Measurements from ENCODE around the gene CHPT1. TPM values are rescaled to one million over a fixed set of nuclear protein-coding genes. Genes with fewer than 3 reads are reported as not detected.
A peak's percentile ranks its signal among the peaks of the same experiment; 100 is the strongest.

Gene CHPT1
- total and polyA plus RNA-seq, 2 of the 13 experiments (the other 11 are each of a cell fraction or from before 2014, with no cell fraction given), result 117 to 178 TPM

- TF ChIP-seq U2AF1 (optimal IDR thresholded peaks at IDR 0.05; ENCODE audit: low read depth, low read length), result no peak
- peak; percentile 66; the same call in 1 of the 2 replicates for TF ChIP-seq FOXC1 (CRISPR knock-in tag; IDR thresholded peaks at IDR 0.05; ENCODE audit: borderline replicate concordance)
- TF ChIP-seq GATA4 (IDR thresholded peaks at IDR 0.05; ENCODE audit: borderline replicate concordance, low read depth), result peak; percentile 63; the same call in 1 of the 2 replicates
- peak; percentile 45; the same call in 1 of the 2 replicates for TF ChIP-seq ZNF574 (CRISPR knock-in tag; IDR thresholded peaks at IDR 0.05)
- TF ChIP-seq NR2F1 (CRISPR knock-in tag; IDR thresholded peaks at IDR 0.05), result peak in 1 of 2 experiments; percentile 18; a peak in 1 of 4 replicates
- TF ChIP-seq BHLHE40 (IDR thresholded peaks at IDR 0.05; ENCODE audit: low read length), result peak; percentile 78
- TF ChIP-seq HMGXB3 (CRISPR knock-in tag; IDR thresholded peaks at IDR 0.05; ENCODE audit: borderline replicate concordance), result no peak
- TF ChIP-seq DPF2 (CRISPR knock-in tag; IDR thresholded peaks at IDR 0.05; ENCODE audit: borderline replicate concordance, low read depth), result peak; percentile 75
- peak; percentile 75 for TF ChIP-seq BCL6 (CRISPR knock-in tag; IDR thresholded peaks at IDR 0.05)
- TF ChIP-seq SRF (IDR thresholded peaks at IDR 0.05; ENCODE audit: low read depth, low read length), result no peak
- TF ChIP-seq ZNF839 (CRISPR knock-in tag; IDR thresholded peaks at IDR 0.05; ENCODE audit: borderline replicate concordance), result 0 out of 2 replicates have a peak, but pooled peaks have one; percentile 33
- peak; percentile 73; the same call in 1 of the 2 replicates for TF ChIP-seq CBX5 (CRISPR knock-in tag; IDR thresholded peaks at IDR 0.05; ENCODE audit: borderline replicate concordance)
- no peak for TF ChIP-seq MYNN (CRISPR knock-in tag; IDR thresholded peaks at IDR 0.05; ENCODE audit: low read depth)
- TF ChIP-seq REXO4 (CRISPR knock-in tag; IDR thresholded peaks at IDR 0.05; ENCODE audit: borderline replicate concordance), result no peak
- 0 out of 2 replicates have a peak, but pooled peaks have one; percentile 43 for TF ChIP-seq ZBTB2 (CRISPR knock-in tag; IDR thresholded peaks at IDR 0.05; ENCODE audit: low read depth)
- TF ChIP-seq, protein P1, sequence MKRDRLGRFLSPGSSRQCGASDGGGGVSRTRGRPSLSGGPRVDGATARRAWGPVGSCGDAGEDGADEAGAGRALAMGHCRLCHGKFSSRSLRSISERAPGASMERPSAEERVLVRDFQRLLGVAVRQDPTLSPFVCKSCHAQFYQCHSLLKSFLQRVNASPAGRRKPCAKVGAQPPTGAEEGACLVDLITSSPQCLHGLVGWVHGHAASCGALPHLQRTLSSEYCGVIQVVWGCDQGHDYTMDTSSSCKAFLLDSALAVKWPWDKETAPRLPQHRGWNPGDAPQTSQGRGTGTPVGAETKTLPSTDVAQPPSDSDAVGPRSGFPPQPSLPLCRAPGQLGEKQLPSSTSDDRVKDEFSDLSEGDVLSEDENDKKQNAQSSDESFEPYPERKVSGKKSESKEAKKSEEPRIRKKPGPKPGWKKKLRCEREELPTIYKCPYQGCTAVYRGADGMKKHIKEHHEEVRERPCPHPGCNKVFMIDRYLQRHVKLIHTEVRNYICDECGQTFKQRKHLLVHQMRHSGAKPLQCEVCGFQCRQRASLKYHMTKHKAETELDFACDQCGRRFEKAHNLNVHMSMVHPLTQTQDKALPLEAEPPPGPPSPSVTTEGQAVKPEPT (CRISPR knock-in tag; IDR thresholded peaks at IDR 0.05; ENCODE audit: low read depth), result 0 out of 2 replicates have a peak, but pooled peaks have one; percentile 24
Measured at GRCh38 chr12:101696251-101697196, 916 bp upstream of the CHPT1 start (continued).
